Renal cortex interstitium (tissue), 15 donors: ENCODE results near the gene ISY1. TPM values are rescaled to one million over a fixed set of nuclear protein-coding genes. Genes with fewer than 3 reads are reported as not detected.
"Not testable (repeated sequence)": the region's sequence is repeated elsewhere in the genome, so short reads cannot be mapped to it uniquely, and the experiment has no call there.

Experiments used
- DNase-seq, 11 donors: peaks; one replicate each; pipeline ENCODE4 v3.0.0-alpha.2; 2013; ENCODE audit warnings: low read depth in 9 of 11, low spot score in 4 of 11; ENCODE audit errors: extremely low read depth in 1 of 11
- long read RNA-seq, 16 experiments: transcript quantifications; one replicate each; lab custom pipeline, GENCODE V29; 2026
- polyA plus RNA-seq, 3 donors: library from polyadenylated mRNA; unstranded; fragments of 120-200 nt; gene quantifications; one replicate each; pipeline ENCODE4 v1.2.1, GENCODE V29; 2013; ENCODE audit not compliant: insufficient read length in 3 of 3

ISY1 gene
- 10 to 100 TPM; 44.4 to 60.9 (median 49.6) TPM for polyA plus RNA-seq
- long read RNA-seq, donor 1, partial matches to known transcripts = 0 of 4 reads
- long read RNA-seq, donor 1, other reads (novel, unspliced or antisense) = 0 of 4 reads
- long read RNA-seq, donor 2, transcript ISY1-203 (11 exons, 3,842 nt) = major isoform, 7 of 7 reads
- long read RNA-seq, donor 2, partial matches to known transcripts = 0 of 7 reads
- long read RNA-seq, donor 2, other reads (novel, unspliced or antisense) = 0 of 7 reads
- long read RNA-seq, donor 3, transcript ISY1-203 (11 exons, 3,842 nt) = major isoform, 10 of 19 reads
- long read RNA-seq, donor 3, partial matches to known transcripts = 7 of 19 reads
- long read RNA-seq, donor 3, other reads (novel, unspliced or antisense) = 0 of 19 reads
- long read RNA-seq, donor 4, transcript ISY1-203 (11 exons, 3,842 nt) = major isoform, 13 of 14 reads
- long read RNA-seq, donor 4, partial matches to known transcripts = 0 of 14 reads
- long read RNA-seq, donor 4, other reads (novel, unspliced or antisense) = 0 of 14 reads
- long read RNA-seq, donor 5 = 0 reads
- long read RNA-seq, donor 6, transcript ISY1-203 (11 exons, 3,842 nt) = major isoform, 7 of 8 reads
- long read RNA-seq, donor 6, partial matches to known transcripts = 0 of 8 reads
- long read RNA-seq, donor 6, other reads (novel, unspliced or antisense) = 0 of 8 reads
- long read RNA-seq, donor 7, transcript ISY1-203 (11 exons, 3,842 nt) = major isoform, 6 of 7 reads
- long read RNA-seq, donor 7, partial matches to known transcripts = 0 of 7 reads
- long read RNA-seq, donor 7, other reads (novel, unspliced or antisense) = 0 of 7 reads
- long read RNA-seq, donor 8, transcript ISY1-203 (11 exons, 3,842 nt) = major isoform, 19 of 32 reads
- long read RNA-seq, donor 8, partial matches to known transcripts = 11 of 32 reads
- long read RNA-seq, donor 8, other reads (novel, unspliced or antisense) = 0 of 32 reads
- long read RNA-seq, donor 9, transcript ISY1-203 (11 exons, 3,842 nt) = major isoform, 9 of 11 reads
- long read RNA-seq, donor 9, partial matches to known transcripts = 0 of 11 reads
- long read RNA-seq, donor 9, other reads (novel, unspliced or antisense) = 0 of 11 reads
- long read RNA-seq, donor 10, transcript ISY1-203 (11 exons, 3,842 nt) = major isoform, 6 of 19 reads
- long read RNA-seq, donor 10, partial matches to known transcripts = 12 of 19 reads
- long read RNA-seq, donor 10, other reads (novel, unspliced or antisense) = 0 of 19 reads
- long read RNA-seq, donor 11, transcript ISY1-203 (11 exons, 3,842 nt) = major isoform, 9 of 17 reads
- long read RNA-seq, donor 11, partial matches to known transcripts = 8 of 17 reads
- long read RNA-seq, donor 11, other reads (novel, unspliced or antisense) = 0 of 17 reads
- long read RNA-seq, donor 12, transcript ISY1-203 (11 exons, 3,842 nt) = major isoform, 7 of 7 reads
- long read RNA-seq, donor 12, partial matches to known transcripts = 0 of 7 reads
- long read RNA-seq, donor 12, other reads (novel, unspliced or antisense) = 0 of 7 reads
- long read RNA-seq, donor 13, transcript ISY1-203 (11 exons, 3,842 nt) = major isoform, 11 of 20 reads
- long read RNA-seq, donor 13, partial matches to known transcripts = 9 of 20 reads
- long read RNA-seq, donor 13, other reads (novel, unspliced or antisense) = 0 of 20 reads
- long read RNA-seq, donor 14, transcript ISY1-203 (11 exons, 3,842 nt) = major isoform, 10 of 16 reads
- long read RNA-seq, donor 14, partial matches to known transcripts = 6 of 16 reads
- long read RNA-seq, donor 14, other reads (novel, unspliced or antisense) = 0 of 16 reads
- long read RNA-seq, donor 15, transcript ISY1-203 (11 exons, 3,842 nt) = major isoform, 8 of 8 reads
- long read RNA-seq, donor 15, partial matches to known transcripts = 0 of 8 reads
- long read RNA-seq, donor 15, other reads (novel, unspliced or antisense) = 0 of 8 reads
- long read RNA-seq, donor 16, transcript ISY1-203 (11 exons, 3,842 nt) = major isoform, 25 of 27 reads
- long read RNA-seq, donor 16, partial matches to known transcripts = 0 of 27 reads
- long read RNA-seq, donor 16, other reads (novel, unspliced or antisense) = 0 of 27 reads

DNA sequence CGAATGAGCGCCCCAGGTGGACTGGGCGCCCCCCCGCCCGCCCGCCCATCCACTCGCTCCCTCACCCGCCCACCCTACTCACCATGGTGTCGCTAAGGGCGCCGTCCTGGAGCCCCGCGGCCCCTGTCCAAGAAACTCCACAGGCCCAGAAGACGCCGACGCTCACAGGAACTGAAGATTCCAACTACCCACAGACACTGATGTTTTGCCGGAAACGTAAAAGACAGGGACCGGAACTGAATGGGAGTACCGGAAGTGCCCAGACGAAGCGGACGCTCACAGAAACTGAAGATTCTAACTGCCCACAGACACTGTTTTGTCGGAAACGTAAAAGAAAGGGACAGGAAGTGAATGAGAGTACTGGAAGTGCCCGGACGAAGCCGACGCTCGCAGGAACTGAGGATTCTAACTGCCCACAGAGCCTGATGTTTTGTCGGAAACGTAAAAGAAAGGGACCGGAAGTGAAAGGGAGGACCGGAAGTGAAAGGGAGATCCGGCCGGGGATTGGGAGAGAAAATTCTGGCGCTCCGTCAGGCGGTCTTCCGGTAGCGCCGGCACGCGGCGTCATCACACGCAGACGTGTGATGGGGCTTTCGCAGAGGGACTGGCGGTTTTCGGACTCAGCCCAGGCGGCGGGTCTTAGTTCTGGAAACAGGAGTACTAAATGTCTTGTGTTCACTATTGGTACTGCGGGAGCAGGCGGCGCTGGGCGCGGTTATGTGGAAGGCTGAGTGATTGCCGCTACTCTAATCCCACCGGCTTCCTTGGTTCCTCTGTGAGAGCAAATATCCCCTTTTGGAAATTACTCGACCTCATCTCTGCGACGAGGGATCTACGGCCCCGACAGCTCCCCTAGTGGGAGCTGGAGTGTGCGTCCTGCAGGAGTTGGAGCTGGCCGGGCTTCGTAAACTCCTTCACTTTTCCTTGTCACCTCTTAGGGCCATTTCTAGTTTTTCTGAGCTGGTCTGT lies at the start of gene ISY1:
Gene ISY1, minus strand, starts transcription at position 173 of the 969 bp plus-strand sequence. Its CDS starts 88 bp downstream, at position 85.
- DNase-seq = peak; percentile 90 to 97 (median 94)

DNA sequence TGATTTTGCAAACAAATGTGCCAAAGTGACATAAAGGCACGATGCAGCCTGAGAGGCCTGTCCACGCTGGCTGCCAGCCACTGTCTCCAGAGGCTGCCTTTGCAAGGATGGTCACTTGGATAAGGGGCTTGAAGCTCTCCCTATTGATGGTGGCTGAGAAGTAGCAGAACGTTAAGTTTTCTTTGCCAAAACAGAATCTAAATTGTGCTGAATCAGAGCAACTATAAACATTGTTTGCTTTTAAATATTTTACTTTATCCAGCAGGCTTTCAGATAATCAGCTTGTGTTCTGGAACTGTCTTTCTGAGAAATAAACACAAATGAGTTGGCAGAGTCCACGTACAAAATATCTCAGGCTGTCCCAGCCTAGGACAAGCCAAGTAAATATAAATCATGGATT lies 46.6 kb upstream of the ISY1 start:
- peak in 3 of 11 donors; percentile 13 to 41 (median 36) for DNase-seq

DNA sequence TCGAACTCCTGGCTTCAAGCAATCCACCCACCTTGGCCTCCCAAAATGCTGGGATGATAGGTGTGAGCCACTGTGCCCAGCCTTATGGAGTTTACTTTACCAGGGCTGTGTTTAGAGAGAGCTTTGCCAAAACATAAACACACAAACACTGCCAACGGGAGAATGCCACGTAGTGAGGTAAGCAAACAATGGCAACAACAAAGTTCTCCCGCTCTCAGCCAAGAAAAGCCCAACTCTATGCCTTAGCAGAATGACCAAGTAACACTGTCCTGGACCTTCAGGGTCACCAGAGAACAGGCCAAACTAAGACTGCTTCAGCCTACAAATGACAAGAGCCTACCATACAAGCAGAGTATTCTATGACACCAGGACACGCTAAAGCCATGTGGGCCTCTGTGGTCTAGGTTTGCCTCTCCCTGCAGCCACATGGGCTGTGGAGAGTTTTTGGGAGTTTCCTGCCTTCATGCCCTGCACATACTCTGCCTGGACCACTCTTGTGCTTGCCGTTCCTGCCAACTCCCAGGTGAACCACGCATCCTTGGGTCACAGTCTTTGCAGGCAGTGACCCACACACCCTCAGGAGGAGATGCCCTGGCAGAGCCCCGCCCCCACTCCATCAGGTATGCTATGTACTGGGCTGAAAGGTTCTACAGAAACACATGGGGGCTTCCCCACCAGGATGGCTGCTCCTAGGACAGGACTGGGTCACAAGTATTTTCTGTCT lies 44.4 kb upstream of the ISY1 start:
- no peak for DNase-seq

DNA sequence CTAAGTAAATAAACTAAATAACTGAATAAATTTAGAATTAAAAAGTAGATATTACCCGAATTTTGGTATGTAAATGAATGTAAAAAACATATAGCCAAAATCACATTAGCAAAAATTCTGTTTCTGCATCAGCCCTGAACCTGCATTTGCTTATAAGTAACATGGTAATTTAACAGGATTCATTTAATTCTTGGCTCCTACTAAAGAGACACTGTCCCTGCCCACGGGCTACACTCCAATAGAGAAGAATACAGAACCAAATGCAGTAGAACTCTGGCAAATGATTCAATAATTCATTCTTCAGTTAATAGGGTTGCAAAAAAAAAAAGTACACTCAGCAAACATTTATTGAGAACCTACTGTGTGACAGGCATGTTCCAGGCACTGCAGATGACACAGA lies 43.6 kb upstream of the ISY1 start:
- DNase-seq = no peak

DNA sequence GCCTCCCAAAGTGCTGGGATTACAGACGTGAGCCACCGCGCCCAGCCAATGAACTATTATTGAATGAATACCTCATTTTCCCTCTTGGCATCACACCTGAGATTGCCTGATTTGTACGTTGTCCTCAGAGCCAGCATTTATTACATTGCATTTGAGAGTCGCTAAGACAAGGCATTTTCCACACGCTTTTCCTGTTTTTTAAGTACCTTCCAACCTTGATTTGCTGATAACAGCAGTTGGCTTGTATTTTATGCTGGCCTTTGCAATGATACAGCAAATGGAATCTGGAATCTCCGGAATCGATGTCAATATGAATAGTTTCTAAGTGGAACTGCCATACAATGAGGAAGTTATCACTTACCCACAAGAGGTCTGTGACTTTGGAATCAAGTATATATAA lies 38.5 kb upstream of the ISY1 start:
- DNase-seq = no peak

DNA sequence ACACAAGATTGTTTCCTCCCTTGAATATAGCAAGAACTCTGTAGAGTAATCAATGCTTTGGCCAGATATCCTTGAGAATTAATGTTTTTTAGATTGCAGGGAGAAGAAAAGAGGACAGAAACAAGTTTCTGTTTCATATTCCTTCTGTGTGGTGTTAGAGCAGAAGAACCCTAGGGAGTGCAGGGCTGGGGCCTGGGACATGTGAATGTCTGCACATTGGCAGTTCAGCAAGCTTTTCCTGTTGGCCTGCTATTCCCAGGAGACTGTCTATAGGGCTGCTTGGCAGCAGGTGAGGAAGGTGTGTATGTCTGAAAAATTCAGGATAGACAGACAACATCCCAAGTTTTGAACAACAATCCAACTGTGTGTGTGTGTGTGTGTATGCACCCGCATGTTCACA lies 36.5 kb upstream of the ISY1 start:
- DNase-seq = no peak

DNA sequence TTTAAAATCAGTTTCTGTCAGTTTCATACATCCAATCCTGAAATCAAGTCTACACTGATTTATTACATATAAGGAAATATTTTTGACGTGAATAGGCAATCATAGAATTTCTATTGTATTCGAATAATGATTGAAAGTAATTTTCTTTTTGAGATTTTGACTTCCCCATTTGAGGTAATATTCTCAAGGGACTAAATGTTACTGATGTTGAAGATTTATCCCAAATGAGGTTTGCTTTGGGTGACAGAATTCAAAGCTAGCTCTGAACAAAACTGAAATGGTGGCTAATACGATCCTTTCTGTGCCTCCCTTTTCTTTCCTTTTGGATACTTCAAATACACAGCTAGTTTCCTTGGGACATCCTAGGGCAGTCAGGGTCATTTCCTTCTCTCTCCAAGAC lies 35.7 kb upstream of the ISY1 start:
- DNase-seq = no peak

DNA sequence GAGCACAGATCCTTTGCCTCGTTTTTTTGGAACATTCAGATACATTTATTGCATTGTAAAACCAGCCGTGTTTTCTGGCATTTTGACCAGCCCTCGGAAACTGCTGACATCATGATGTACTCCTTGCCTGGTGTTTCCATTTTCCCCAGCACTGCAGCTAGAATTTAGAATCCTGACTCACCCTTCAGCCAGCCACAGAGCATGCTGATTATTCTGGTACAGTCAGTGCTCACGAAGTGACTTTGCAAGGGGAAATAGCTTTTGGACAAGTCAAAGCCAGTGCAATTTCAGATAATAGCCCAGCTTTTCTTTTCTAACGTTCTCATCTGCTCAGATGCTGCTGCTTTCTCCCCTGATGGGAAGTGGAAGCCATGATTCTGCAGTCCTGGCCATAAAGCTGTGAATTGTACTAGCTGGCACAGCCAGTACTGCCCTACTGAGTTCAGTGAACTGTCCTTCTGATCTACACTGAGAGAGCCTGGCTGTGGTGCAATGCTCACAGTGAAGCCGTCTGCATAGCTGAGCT lies 34.9 kb upstream of the ISY1 start:
- no peak for DNase-seq

DNA sequence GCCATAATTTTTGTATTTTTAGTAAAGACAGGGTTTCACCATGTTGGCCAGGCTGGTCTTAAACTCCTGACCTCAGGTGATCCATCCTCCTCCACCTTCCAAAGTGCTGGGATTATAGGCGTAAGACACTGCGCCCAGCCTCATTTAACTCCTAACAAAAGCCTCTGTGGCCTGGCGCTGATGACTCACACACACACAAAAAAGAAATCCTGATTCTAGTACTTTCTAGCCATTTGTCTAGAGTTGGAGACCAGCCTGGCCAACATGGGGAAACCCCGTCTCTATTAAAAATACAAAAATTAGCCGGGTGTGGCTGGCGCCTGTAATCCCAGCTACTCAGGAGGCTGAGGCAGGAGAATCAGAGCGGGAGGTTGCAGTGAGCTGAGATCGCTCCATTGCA lies 28.9 kb upstream of the ISY1 start:
- not testable (repeated sequence) for DNase-seq

DNA sequence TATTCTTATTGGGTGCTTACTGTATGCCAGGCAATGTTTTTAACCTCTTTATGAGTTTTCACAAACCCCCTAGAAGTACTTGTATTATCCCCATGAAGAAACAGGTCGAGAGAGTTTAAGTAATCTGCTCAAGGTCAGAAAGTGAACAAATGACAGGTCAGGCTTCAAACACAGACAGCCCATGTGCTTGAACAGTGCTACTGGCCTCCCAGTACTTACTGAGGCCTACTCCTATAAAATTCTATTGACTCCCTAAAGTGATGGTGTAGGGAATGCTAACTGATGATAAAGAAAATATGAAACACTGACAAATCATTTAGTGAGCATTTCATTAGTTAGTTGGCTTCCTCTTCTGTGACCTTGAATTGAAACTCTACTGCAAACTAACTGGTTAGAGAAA lies 27.0 kb upstream of the ISY1 start:
- no peak for DNase-seq

DNA sequence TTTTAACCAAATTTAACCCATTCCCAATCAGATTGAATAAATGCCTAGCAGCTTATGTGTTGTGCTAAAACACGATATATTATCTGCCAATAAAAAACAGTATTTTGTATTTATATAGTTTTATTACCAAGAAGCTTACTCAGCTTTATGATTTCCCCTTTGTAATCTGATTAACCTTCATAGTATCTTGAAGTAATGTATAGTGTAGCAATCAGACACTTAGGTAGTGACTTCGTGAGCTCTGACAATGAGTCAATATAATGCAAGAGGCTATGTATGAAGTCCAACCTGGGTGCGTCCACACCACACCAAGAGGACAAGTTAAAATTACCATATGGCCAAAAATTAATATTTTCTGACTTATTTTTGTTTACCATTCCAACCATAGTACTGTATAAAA lies 24.9 kb upstream of the ISY1 start:
- DNase-seq = no peak

DNA sequence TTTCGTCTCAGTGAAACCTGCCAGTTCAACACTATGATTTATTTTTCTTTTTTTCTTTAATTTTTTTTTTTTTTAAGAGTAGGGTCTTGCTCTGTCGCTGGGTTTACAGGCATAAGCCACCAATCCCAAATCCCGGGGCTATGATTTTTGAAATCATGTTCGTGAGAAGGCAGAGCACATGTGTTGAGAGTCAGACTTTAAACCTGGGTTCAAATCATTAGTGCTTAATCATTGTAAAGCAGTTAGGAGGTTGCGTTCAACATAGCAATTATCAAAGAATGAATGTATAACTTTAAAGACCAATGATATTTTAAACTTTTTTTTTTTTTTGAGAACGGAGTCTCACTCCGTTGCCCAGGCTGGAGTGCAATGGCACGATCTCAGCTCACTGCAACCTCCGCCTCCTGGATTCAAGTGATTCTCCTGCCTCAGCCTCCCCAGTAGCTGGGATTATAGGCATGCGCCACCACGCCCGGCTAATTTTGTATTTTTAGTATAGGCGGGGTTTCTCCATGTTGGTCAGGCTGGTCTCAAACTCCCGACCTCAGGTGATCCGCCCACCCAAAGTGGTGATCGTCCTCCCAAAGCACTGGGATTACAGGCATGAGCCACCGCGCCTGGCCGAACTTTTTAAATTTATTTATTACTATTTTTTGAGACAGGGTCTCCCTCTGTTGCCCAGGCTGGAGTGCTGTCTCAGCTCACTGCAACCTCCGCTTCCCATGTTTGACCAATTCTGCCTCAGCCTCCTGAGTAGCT lies 24.1 kb upstream of the ISY1 start:
- DNase-seq = not testable (repeated sequence)

DNA sequence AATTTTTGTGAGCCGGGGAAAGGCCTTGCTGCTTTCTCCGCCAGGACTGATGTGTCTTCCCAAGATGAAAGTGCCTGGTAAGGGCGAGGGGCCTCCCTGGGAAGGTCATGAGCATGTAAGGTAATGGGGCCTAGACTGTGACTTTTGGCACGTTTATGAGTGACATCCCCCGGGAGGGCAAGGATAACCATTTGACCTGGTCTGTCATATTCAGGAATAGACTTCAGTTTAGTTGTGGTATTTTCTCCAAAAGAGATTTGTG lies 23.5 kb upstream of the ISY1 start:
- peak in 1 of 11 donors; percentile 32 for DNase-seq

DNA sequence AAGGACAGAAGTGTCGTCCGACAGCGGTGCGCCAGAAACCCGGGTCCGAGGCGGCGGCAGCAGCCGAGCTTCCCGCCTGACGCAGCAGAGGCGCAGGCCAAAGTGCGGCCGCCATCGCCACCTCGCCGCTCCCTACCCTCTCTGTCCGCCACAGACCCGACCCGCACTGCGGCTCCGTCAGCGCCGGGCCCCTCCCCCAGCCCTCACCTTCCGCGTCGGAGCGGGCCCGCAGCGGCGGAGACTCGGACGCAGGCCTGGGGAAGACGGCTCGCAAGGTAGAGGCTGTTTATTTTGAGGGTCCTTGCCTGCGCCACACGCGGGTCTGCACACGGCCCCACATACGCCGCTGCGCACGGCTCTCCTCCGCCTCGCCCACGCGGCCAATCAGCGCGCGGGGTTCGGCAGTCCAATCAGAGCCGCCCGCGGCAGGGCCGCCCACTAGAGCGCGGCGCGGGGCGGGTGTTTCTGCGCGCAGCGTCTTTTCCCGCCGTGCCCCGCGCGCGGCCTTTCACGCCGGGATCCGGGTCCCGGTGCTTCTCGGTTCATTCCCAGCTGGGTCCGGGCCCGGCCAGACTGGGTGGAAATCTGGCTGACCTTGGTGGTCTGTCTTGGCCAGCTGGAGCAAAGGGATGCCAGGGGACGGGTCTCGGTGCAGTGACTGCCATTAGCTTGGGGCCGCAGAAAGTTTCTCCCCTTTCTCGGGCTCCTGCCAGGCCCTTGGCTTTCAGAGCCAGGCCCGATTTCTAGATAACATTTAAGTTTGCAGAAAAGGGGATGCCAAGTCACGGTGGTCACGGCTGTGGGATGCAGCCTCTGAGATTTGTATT lies 22.9 kb upstream of the ISY1 start, which contains the start of gene CNBP:
Gene CNBP, minus strand, starts transcription at position 328 of the 827 bp plus-strand sequence. CDS start 12,139 bp downstream, outside the sequence.
- DNase-seq = peak; percentile 80 to 95 (median 93)
